Keratinocyte (primary cell): ENCODE measurements around the gene NDUFAF8. TPM values are rescaled to one million over a fixed set of nuclear protein-coding genes. Genes with fewer than 3 reads are reported as not detected.

ENCODE experiments used
- DNase-seq: peaks from one replicate; pipeline ENCODE4 v3.0.0-alpha.2; 2011; ENCODE audit warnings: low read depth, missing footprints, low spot score
- FAIRE-seq: peaks from 2 replicates; lab custom pipeline; 2011; peaks lifted over from hg19 to GRCh38; lab: Jason Lieb, UNC
- H2AFZ ChIP-seq: 2 replicates; pipeline ENCODE4 v1.6.0; 2012; ENCODE audit warnings: low read length, control low read depth, inconsistent platforms; ENCODE audit not compliant: control insufficient read depth
- H3K27ac ChIP-seq: 2 replicates; pipeline ENCODE4 v1.5.1; 2011; ENCODE audit warnings: low read length; ENCODE audit not compliant: control insufficient read depth, insufficient read depth
- H3K27me3 ChIP-seq: 3 replicates; pipeline ENCODE4 v1.6.0; 2011; ENCODE audit warnings: low read length; ENCODE audit not compliant: control insufficient read depth, insufficient read depth; ENCODE audit errors: extremely low read depth
- H3K36me3 ChIP-seq, 2 experiments: 2 replicates in 1 of 2; 3 replicates in 1 of 2; pipeline ENCODE4 v1.5.1; 2011; ENCODE audit warnings: low read length in 2 of 2, mild to moderate bottlenecking in 1 of 2; ENCODE audit not compliant: control insufficient read depth in 2 of 2, insufficient read depth in 2 of 2; ENCODE audit errors: extremely low read depth in 1 of 2
- H3K4me1 ChIP-seq: 3 replicates; pipeline ENCODE4 v1.5.1; 2011; ENCODE audit warnings: low read length; ENCODE audit not compliant: control insufficient read depth, insufficient read depth; ENCODE audit errors: extremely low read depth
- H3K4me2 ChIP-seq: 3 replicates; pipeline ENCODE4 v1.6.0; 2011; ENCODE audit warnings: low read depth, low read length; ENCODE audit not compliant: control insufficient read depth, insufficient read depth; ENCODE audit errors: extremely low read depth
- H3K4me3 ChIP-seq, 3 experiments: fragments of 200-600 bp in 1 of 3; sonication (generic) in 1 of 3; 2 replicates in 2 of 3; 3 replicates in 1 of 3; pipeline ENCODE4 v1.5.1; 2011 to 2016; ENCODE audit warnings: low read length in 3 of 3, mild to moderate bottlenecking in 3 of 3, control low read depth in 2 of 3, inconsistent platforms in 1 of 3, low read depth in 1 of 3, mixed read lengths in 1 of 3, mixed run types in 1 of 3, moderate library complexity in 1 of 3; ENCODE audit not compliant: control insufficient read depth in 2 of 3, insufficient read depth in 2 of 3; ENCODE audit errors: extremely low read depth in 1 of 3
- H3K79me2 ChIP-seq: 2 replicates; pipeline ENCODE4 v1.6.0; 2012; ENCODE audit warnings: low read length; ENCODE audit not compliant: control insufficient read depth, insufficient read depth
- H3K9ac ChIP-seq: 3 replicates; pipeline ENCODE4 v1.6.0; 2011; ENCODE audit warnings: low read length; ENCODE audit not compliant: control insufficient read depth, insufficient read depth; ENCODE audit errors: extremely low read depth
- H3K9me1 ChIP-seq: 3 replicates; pipeline ENCODE4 v1.6.0; 2011; ENCODE audit warnings: low read length; ENCODE audit not compliant: control insufficient read depth, insufficient read depth; ENCODE audit errors: extremely low read depth
- H3K9me3 ChIP-seq: 2 replicates; pipeline ENCODE4 v1.5.1; 2012; ENCODE audit warnings: low read depth, low read length; ENCODE audit not compliant: control insufficient read depth
- H4K20me1 ChIP-seq: 3 replicates; pipeline ENCODE4 v1.6.0; 2011; ENCODE audit warnings: low read length; ENCODE audit not compliant: control insufficient read depth, insufficient read depth; ENCODE audit errors: extremely low read depth
- CTCF ChIP-seq, 3 experiments: IDR thresholded peaks in 1 of 3; conservative IDR thresholded peaks in 1 of 3; optimal IDR thresholded peaks in 1 of 3; 2 replicates in 2 of 3; 3 replicates in 1 of 3; pipeline versions ENCODE3 to v1.5.1; 2011; ENCODE audit warnings: low read length in 3 of 3, mild to moderate bottlenecking in 3 of 3, moderate library complexity in 2 of 3, control low read depth in 1 of 3, inconsistent platforms in 1 of 3; ENCODE audit not compliant: insufficient read depth in 2 of 3; ENCODE audit errors: extremely low read depth in 1 of 3
- EZH2 ChIP-seq: IDR thresholded peaks from one replicate; pipeline ENCODE4 v1.6.1; 2012; ENCODE audit warnings: inconsistent platforms, mild to moderate bottlenecking, low read length, moderate library complexity
- dilution Hi-C: fragments of 300-500 bp; cut with MboI; formaldehyde crosslinking; loops from one replicate; pipeline ENCODE4 v1.7.0; 2020; ENCODE audit warnings: low sequenced_read_pairs; ENCODE audit not compliant: extremely low pct_ligation_motif_present
- polyA plus RNA-seq, 5 experiments: library from polyadenylated mRNA; depleted of rRNA in 3 of 5; stranded (reverse) in 3 of 5; stranded (forward) in 1 of 5; unstranded in 1 of 5; fragments of >200 nt; gene quantifications; 1 replicate in 1 of 5; 2 replicates in 3 of 5; 3 replicates in 1 of 5; pipeline versions ENCODE4 v1.2.1 to v1.2.3, GENCODE V29; 2011 to 2012; ENCODE audit warnings: missing spikeins in 2 of 5, low read depth in 1 of 5, low replicate concordance in 1 of 5

Gene NDUFAF8
- polyA plus RNA-seq, 1 donor (not counting 4 experiments of a cell fraction or from before 2014, with no cell fraction given) = 171 TPM

GRCh38 chr17:81276781-81277180 is 37.7 kb downstream of the NDUFAF8 start:
- Histone ChIP-seq H3K9me1 (no peaks in the 10 kb centered on the region), H4K20me1 (no peaks in the 10 kb centered on the region), H3K79me2 (no peaks in the 10 kb centered on the region), H3K4me2 (no peak overlapping the region), H3K9ac (no peak overlapping the region), H3K4me1 (no peaks in the 10 kb centered on the region), H3K27me3 (no peaks in the 10 kb centered on the region), H3K9me3 (no peaks in the 10 kb centered on the region), H2AFZ (no peak overlapping the region), H3K36me3 (peaks cover 22 to 34% of the 10 kb centered on the region in 2 experiments), H3K4me3 (no peak overlapping the region), H3K27ac (no peak overlapping the region)
- DNase-seq = no peak
- no peak for TF ChIP-seq EZH2
- no peak for TF ChIP-seq CTCF (optimal IDR thresholded peaks at IDR 0.05 in 1 of 3, IDR thresholded peaks at IDR 0.05 in 1 of 3, conservative IDR thresholded peaks at IDR 0.05 in 1 of 3; ENCODE audit: extremely low read depth in 1 of 3, insufficient read depth in 2 of 3, low read length in 3 of 3)
- no peak for FAIRE-seq
- dilution Hi-C loops = no loop called here

GRCh38 chr17:81277421-81277820 is 38.3 kb downstream of the NDUFAF8 start:
- no peak for TF ChIP-seq CTCF (optimal IDR thresholded peaks at IDR 0.05 in 1 of 3, IDR thresholded peaks at IDR 0.05 in 1 of 3, conservative IDR thresholded peaks at IDR 0.05 in 1 of 3; ENCODE audit: extremely low read depth in 1 of 3, insufficient read depth in 2 of 3, low read length in 3 of 3)
- no peak for TF ChIP-seq EZH2
- Histone ChIP-seq H3K4me2 (no peak overlapping the region), H3K27me3 (no peaks in the 10 kb centered on the region), H3K4me3 (no peak overlapping the region), H4K20me1 (no peaks in the 10 kb centered on the region), H3K27ac (no peak overlapping the region), H3K79me2 (no peaks in the 10 kb centered on the region), H2AFZ (no peak overlapping the region), H3K9me3 (no peaks in the 10 kb centered on the region), H3K36me3 (peaks cover 20 to 36% of the 10 kb centered on the region in 2 experiments), H3K4me1 (no peaks in the 10 kb centered on the region), H3K9ac (no peak overlapping the region), H3K9me1 (no peaks in the 10 kb centered on the region)
- FAIRE-seq (no peak), DNase-seq (no peak)
- dilution Hi-C loops = no loop called here
